ENCODE measurements around the gene GDPD4. TPM values are rescaled to one million over a fixed set of nuclear protein-coding genes. Genes with fewer than 3 reads are reported as not detected.

The GDPD4 gene
- polyA plus RNA-seq, 1 experiment, result not detected

GRCh38 chr11:77204754-77205466 is 96.6 kb downstream of the GDPD4 start:
- ChIA-PET CTCF (interaction anchor here (0.9 to 1.9 kb wide), 3 partner anchors 10 to 343 kb away, joined by 4 to 6 read pairs (median 4); no protein-coding TSS in a partner anchor), POLR2A (no interaction called here)
- Histone ChIP-seq H3K9me3 (ENCODE audit: control insufficient read depth, insufficient read depth, low read length) (no peaks in the 10 kb centered on the region; the same call in 1 of the 2 replicates), H3K4me3 (ENCODE audit: low read depth, low read length) (no peak overlapping the region), H3K27me3 (ENCODE audit: control insufficient read depth, insufficient read depth, low read length) (no peaks in the 10 kb centered on the region), H3K27ac (ENCODE audit: low read depth, low read length) (no peak overlapping the region)
- no peak for DNase-seq (ENCODE audit: low read depth, low spot score)
- TF ChIP-seq, protein P1, sequence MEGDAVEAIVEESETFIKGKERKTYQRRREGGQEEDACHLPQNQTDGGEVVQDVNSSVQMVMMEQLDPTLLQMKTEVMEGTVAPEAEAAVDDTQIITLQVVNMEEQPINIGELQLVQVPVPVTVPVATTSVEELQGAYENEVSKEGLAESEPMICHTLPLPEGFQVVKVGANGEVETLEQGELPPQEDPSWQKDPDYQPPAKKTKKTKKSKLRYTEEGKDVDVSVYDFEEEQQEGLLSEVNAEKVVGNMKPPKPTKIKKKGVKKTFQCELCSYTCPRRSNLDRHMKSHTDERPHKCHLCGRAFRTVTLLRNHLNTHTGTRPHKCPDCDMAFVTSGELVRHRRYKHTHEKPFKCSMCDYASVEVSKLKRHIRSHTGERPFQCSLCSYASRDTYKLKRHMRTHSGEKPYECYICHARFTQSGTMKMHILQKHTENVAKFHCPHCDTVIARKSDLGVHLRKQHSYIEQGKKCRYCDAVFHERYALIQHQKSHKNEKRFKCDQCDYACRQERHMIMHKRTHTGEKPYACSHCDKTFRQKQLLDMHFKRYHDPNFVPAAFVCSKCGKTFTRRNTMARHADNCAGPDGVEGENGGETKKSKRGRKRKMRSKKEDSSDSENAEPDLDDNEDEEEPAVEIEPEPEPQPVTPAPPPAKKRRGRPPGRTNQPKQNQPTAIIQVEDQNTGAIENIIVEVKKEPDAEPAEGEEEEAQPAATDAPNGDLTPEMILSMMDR (IDR thresholded peaks at IDR 0.05; ENCODE audit: low read depth, low read length), result no peak

DNA sequence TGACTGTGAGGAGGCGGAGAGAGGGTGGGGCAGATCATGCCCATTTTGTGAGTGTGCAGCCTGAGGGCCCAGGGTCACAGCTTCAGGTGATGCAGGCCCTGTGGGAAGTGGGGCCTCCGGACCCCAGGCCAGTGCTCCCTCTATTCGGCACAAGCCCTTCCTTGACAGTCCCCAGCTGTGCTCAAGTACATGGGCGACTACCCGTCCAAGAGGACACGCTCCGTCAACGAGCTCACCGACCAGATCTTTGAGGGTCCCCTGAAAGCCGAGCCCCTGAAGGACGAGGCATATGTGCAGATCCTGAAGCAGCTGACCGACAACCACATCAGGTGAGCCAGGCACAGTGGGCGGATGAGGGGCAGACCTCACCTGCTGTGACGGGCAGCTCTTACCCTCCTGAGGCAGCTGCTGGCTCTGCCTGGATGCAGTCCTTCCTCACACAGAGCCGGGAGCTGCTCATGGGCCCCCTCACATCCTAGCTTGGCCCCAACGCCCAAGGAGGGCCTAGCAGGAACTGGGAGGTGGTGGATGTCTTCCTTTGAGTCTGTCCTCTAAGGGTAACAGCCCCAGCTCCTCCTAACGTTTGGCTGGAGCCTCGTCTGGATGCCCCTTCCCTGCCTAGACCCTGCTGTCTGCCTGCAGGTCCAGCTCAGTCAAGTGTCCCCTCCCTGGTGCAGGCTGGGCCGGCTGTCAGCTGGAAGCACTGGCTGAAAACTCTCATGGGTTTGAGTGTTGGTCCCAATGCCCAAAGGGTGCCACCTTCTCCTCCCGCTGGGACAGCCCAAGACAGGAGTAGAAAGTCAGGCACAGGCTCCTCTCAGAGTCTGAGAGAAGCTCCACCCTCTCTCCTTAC is 97.4 kb downstream of the GDPD4 start:
- no peaks in the 10 kb centered on the region for H3K27me3 ChIP-seq (ENCODE audit: control insufficient read depth, insufficient read depth, low read length)
- peaks cover 5% of the 10 kb centered on the region; the same call in 1 of the 2 replicates for H3K9me3 ChIP-seq (ENCODE audit: control insufficient read depth, insufficient read depth, low read length)
- H3K27ac ChIP-seq (ENCODE audit: low read depth, low read length), result no peak overlapping the region
- TF ChIP-seq, protein P1 (IDR thresholded peaks at IDR 0.05; ENCODE audit: low read depth, low read length), result no peak
- DNase-seq (ENCODE audit: low read depth, low spot score), result no peak
- ChIA-PET CTCF (interaction anchor here (0.9 to 1.9 kb wide), 3 partner anchors 9 to 344 kb away, joined by 4 to 6 read pairs (median 4); no protein-coding TSS in a partner anchor), POLR2A (no interaction called here)
- no peak overlapping the region for H3K4me3 ChIP-seq (ENCODE audit: low read depth, low read length)

DNA sequence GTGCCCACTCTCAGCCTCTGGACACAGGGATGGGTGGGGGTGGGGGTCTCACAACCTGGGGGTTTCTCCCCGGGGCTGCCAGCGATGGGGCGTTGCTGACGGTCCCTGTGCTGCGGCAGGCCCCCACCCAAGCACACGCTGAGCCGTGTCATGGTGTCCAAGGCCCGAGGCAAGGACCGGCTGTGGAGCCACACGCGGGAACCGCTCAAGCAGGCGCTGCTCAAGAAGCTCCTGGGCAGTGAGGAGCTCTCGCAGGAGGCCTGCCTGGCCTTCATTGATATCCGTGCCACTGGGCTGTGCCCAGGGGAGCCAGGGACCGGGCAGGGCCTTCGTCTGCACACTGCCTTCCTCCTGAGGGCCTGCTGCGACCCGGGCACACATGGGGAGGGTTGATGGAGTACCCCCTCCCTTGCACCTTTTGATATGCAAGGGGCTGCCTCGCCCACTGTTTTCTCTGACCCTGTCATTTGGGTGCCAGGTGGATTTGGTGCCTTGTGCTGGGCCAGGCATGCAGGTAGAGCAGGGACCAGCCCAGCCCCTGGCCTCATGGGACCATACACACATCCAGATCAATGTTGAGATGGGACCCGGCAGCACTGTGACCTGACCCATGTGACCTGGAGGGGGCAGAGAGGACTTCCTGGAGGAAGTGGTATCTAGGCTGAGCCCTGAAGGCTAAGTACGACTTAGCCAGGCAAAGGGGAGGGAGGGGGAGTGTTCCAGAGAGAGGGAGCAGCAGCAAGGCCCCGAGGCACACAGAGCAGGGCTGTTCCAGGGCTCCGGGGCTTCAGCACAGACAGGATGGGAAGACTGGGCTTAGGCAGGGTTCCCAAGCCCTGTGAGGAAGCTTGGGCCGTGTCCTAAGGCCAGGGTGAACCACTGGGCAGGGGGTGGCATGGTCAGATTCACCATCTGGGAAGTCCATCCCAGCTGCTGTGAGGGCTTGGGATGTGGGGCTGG is 98.3 kb downstream of the GDPD4 start:
- TF ChIP-seq, protein P1 (IDR thresholded peaks at IDR 0.05; ENCODE audit: low read depth, low read length), result no peak
- ChIA-PET POLR2A (no interaction called here), CTCF (interaction anchor here (1.9 kb wide), 1 partner anchor 15 kb away, joined by 6 read pairs; no protein-coding TSS in a partner anchor)
- no peak overlapping the region for H3K27ac ChIP-seq (ENCODE audit: low read depth, low read length)
- H3K27me3 ChIP-seq (ENCODE audit: control insufficient read depth, insufficient read depth, low read length), result no peaks in the 10 kb centered on the region
- no peak for DNase-seq (ENCODE audit: low read depth, low spot score)
- no peak overlapping the region for H3K4me3 ChIP-seq (ENCODE audit: low read depth, low read length)
- H3K9me3 ChIP-seq (ENCODE audit: control insufficient read depth, insufficient read depth, low read length), result peaks cover 5% of the 10 kb centered on the region; the same call in 1 of the 2 replicates

GRCh38 chr11:77201991-77202841 is 99.3 kb downstream of the GDPD4 start:
- Histone ChIP-seq H3K27ac (ENCODE audit: low read depth, low read length) (no peak overlapping the region), H3K4me3 (ENCODE audit: low read depth, low read length) (no peak overlapping the region), H3K27me3 (ENCODE audit: control insufficient read depth, insufficient read depth, low read length) (no peaks in the 10 kb centered on the region), H3K9me3 (ENCODE audit: control insufficient read depth, insufficient read depth, low read length) (peaks cover 5% of the 10 kb centered on the region; the same call in 1 of the 2 replicates)
- ChIA-PET CTCF (interaction anchor here (2.3 kb wide), 1 partner anchor 14 kb away, joined by 13 read pairs; no protein-coding TSS in a partner anchor), POLR2A (no interaction called here)
- no peak for DNase-seq (ENCODE audit: low read depth, low spot score)
- TF ChIP-seq, protein P1 (IDR thresholded peaks at IDR 0.05; ENCODE audit: low read depth, low read length), result no peak

Data from AG04450 (cell line).